A549 (cell line): Measurements from ENCODE around the gene EHBP1. TPM values are rescaled to one million over a fixed set of nuclear protein-coding genes. Genes with fewer than 3 reads are reported as not detected.

Source experiments
- ATAC-seq, 2 experiments: fragments of 200-7000 bp in 1 of 2; fragments of >200 bp in 1 of 2; cut with Nextera tagmentation in 1 of 2; cut with Tn5 transposase in 1 of 2; 3 replicates each; pipeline versions ENCODE4 v1.8.0 to v1.9.1; 2018 to 2020; ENCODE audit warnings: mild to moderate bottlenecking in 1 of 2, moderate library complexity in 1 of 2
- CTCF ChIA-PET: fragments of 300-600 bp; sonication (Branson Sonifier 250); formaldehyde crosslinking; extraction: SDS; loops from one replicate; lab custom pipeline; 2021; ENCODE audit warnings: antibody characterized with exemption, inconsistent platforms; lab: Yijun Ruan, JAX
- POLR2A ChIA-PET: fragments of 350-600 bp; formaldehyde crosslinking; extraction: SDS; loops from one replicate; lab custom pipeline; 2021; ENCODE audit warnings: antibody characterized with exemption, inconsistent platforms; lab: Yijun Ruan, JAX
- DNase-seq, 2 experiments: peaks; one replicate each; pipeline versions ENCODE4 v3.0.0 to v3.0.0-alpha.2; 2011 to 2016; ENCODE audit warnings: low read depth in 1 of 2, low spot score in 1 of 2
- FAIRE-seq: peaks from 2 replicates; lab custom pipeline; 2011; peaks lifted over from hg19 to GRCh38; lab: Jason Lieb, UNC
- H3K27ac ChIP-seq, 2 experiments: fragments of >200 bp; sonication (Bioruptor Twin); formaldehyde crosslinking; 3 replicates each; pipeline ENCODE4 v1.5.1; 2016 to 2017
- H3K4me1 ChIP-seq: fragments of >200 bp; sonication (Bioruptor Twin); formaldehyde crosslinking; 3 replicates; pipeline ENCODE4 v1.6.1; 2016
- H3K4me2 ChIP-seq: fragments of >200 bp; sonication (Bioruptor Twin); formaldehyde crosslinking; 3 replicates; pipeline ENCODE4 v1.6.1; 2016
- H3K4me3 ChIP-seq: fragments of >200 bp; sonication (Bioruptor Twin); formaldehyde crosslinking; 3 replicates; pipeline ENCODE4 v1.5.1; 2016
- H3K9me3 ChIP-seq: fragments of >200 bp; sonication (Bioruptor Twin); formaldehyde crosslinking; 3 replicates; pipeline ENCODE4 v1.6.1; 2016
- ATOH8 ChIP-seq: fragments of 250-450 bp; sonication (Bioruptor Pico); IDR thresholded peaks from 2 replicates; pipeline ENCODE4 v1.5.0; 2020; ENCODE audit warnings: low read depth, mild to moderate bottlenecking, moderate library complexity
- BCL3 ChIP-seq: fragments of >200 bp; sonication (Bioruptor Twin); formaldehyde crosslinking; IDR thresholded peaks from 3 replicates; pipeline ENCODE4 v1.6.1; 2016
- CEBPB ChIP-seq, 2 experiments: fragments of >200 bp in 1 of 2; sonication (Bioruptor Twin) in 1 of 2; formaldehyde crosslinking in 1 of 2; IDR thresholded peaks; 2 replicates each; pipeline ENCODE4 v1.6.1; 2012 to 2016
- E2F6 ChIP-seq: IDR thresholded peaks from 2 replicates; pipeline ENCODE4 v1.6.1; 2012; ENCODE audit warnings: low read depth, borderline replicate concordance
- ESRRA ChIP-seq: fragments of 150-350 bp; IDR thresholded peaks from 2 replicates; pipeline ENCODE4 v1.6.1; 2014; ENCODE audit warnings: mild to moderate bottlenecking, low read length, borderline replicate concordance
- FOXS1 ChIP-seq: fragments of 250-450 bp; sonication (Bioruptor Pico); IDR thresholded peaks from 2 replicates; pipeline ENCODE4 v1.5.0; 2020; ENCODE audit warnings: mild to moderate bottlenecking, moderate library complexity
- HDAC2 ChIP-seq: fragments of 200-600 bp; sonication (generic); IDR thresholded peaks from 2 replicates; pipeline ENCODE4 v1.6.1; 2016
- HES2 ChIP-seq: fragments of >200 bp; sonication (Bioruptor Twin); formaldehyde crosslinking; IDR thresholded peaks from 2 replicates; pipeline ENCODE4 v1.6.1; 2016
- HMGXB4 ChIP-seq: fragments of 250-450 bp; sonication (Bioruptor Pico); IDR thresholded peaks from 2 replicates; pipeline ENCODE4 v1.5.0; 2021; ENCODE audit warnings: mild to moderate bottlenecking, moderate library complexity, borderline replicate concordance
- HOXB13 ChIP-seq: fragments of 250-450 bp; sonication (Bioruptor Pico); IDR thresholded peaks from 2 replicates; pipeline ENCODE4 v1.5.0; 2020; ENCODE audit warnings: low read depth, mild to moderate bottlenecking, moderate library complexity
- KDM5A ChIP-seq: fragments of 200-600 bp; sonication (generic); IDR thresholded peaks from 2 replicates; pipeline ENCODE4 v1.6.1; 2016; ENCODE audit warnings: antibody characterized with exemption, mild to moderate bottlenecking
- POLR2AphosphoS2 ChIP-seq: conservative IDR thresholded peaks from 2 replicates; pipeline ENCODE4 v1.6.1; 2012; ENCODE audit warnings: low read length, improper control_type of control experiment, inconsistent platforms
- RAD21 ChIP-seq, 2 experiments: fragments of >200 bp in 1 of 2; sonication (Bioruptor Twin) in 1 of 2; formaldehyde crosslinking in 1 of 2; IDR thresholded peaks in 1 of 2; conservative IDR thresholded peaks in 1 of 2; 2 replicates in 1 of 2; 3 replicates in 1 of 2; pipeline ENCODE4 v1.6.1; 2012 to 2018; ENCODE audit warnings: inconsistent platforms in 1 of 2
- REST ChIP-seq: fragments of 200-600 bp; sonication (generic); IDR thresholded peaks from 2 replicates; pipeline ENCODE4 v1.6.1; 2016; ENCODE audit warnings: antibody characterized with exemption, mild to moderate bottlenecking, moderate library complexity
- TFCP2L1 ChIP-seq: fragments of 250-450 bp; sonication (Bioruptor Pico); IDR thresholded peaks from 2 replicates; pipeline ENCODE4 v1.5.0; 2021; ENCODE audit warnings: mild to moderate bottlenecking
- ZFP36 ChIP-seq: fragments of 450-650 bp; IDR thresholded peaks from 2 replicates; pipeline ENCODE4 v1.6.1; 2014; ENCODE audit warnings: borderline replicate concordance; ENCODE audit not compliant: partially characterized antibody
- ZSCAN20 ChIP-seq: fragments of 250-450 bp; sonication (Bioruptor Pico); IDR thresholded peaks from 2 replicates; pipeline ENCODE4 v1.8.0; 2022; ENCODE audit warnings: mild to moderate bottlenecking, moderate library complexity
- WGBS: methylation state at CpG from one replicate; pipeline ENCODE4 v1.1.6; 2017; ENCODE audit errors: missing lambda C conversion rate; 5-methylcytosine and 5-hydroxymethylcytosine counted together
- polyA plus RNA-seq, 4 experiments: library from polyadenylated mRNA; depleted of rRNA in 3 of 4; stranded (reverse); fragments of >200 nt; fragmentation: RNase III in 1 of 4; extraction: RNeasy Plus Mini Kit Qiagen cat#74134 plus additional on column Dnase treatment in 1 of 4; gene quantifications; 2 replicates in 3 of 4; 3 replicates in 1 of 4; pipeline ENCODE4 v1.2.3, GENCODE V29; 2011 to 2017

Gene EHBP1
- polyA plus RNA-seq, 2 of the 4 experiments (the other 2 are of a cell fraction), result 65.7 to 204 TPM

- H3K4me3 ChIP-seq, result no peak overlapping the region
- ATAC-seq, result no peak; a peak in 1 of 6 replicates
- peaks cover 42% of the 10 kb centered on the region for H3K4me1 ChIP-seq
- no peak for TF ChIP-seq ATOH8
- no peak for DNase-seq
- H3K27ac ChIP-seq, result peak overlapping the region in 1 of 2 experiments; percentile 45; a peak in 3 of 6 replicates
- FAIRE-seq, result no peak
- ChIA-PET CTCF (no interaction called here), POLR2A (no interaction called here)
- H3K9me3 ChIP-seq, result peaks cover 18% of the 10 kb centered on the region
- H3K4me2 ChIP-seq, result peak overlapping the region; percentile 7
- WGBS, result 96% methylated on average over 1 of the region's 1 CpG
Observed at GRCh38 chr2:62733546-62733945, 28.0 kb downstream of the EHBP1 start.

GRCh38 chr2:62736899-62737559 lies 31.5 kb downstream of the EHBP1 start:
- H3K4me1 ChIP-seq, result peaks cover 69% of the 10 kb centered on the region
- peaks cover 2% of the 10 kb centered on the region; the same call in 2 of the 3 replicates for H3K9me3 ChIP-seq
- ATAC-seq (no peak), FAIRE-seq (no peak), DNase-seq (no peak)
- no peak overlapping the region for H3K4me3 ChIP-seq
- POLR2A ChIA-PET, result no interaction called here
- peak overlapping the region in 1 of 2 experiments; percentile 34; a peak in 3 of 6 replicates for H3K27ac ChIP-seq
- TF ChIP-seq ZSCAN20, result no peak
- TF ChIP-seq HDAC2, result no peak
- TF ChIP-seq POLR2AphosphoS2, result no peak
- no peak for TF ChIP-seq ESRRA
- no peak overlapping the region for H3K4me2 ChIP-seq
- CTCF ChIA-PET, result interaction anchor here (0.8 to 1.2 kb wide), 4 partner anchors 36 to 280 kb away, joined by 3 to 7 read pairs (median 3); no protein-coding TSS in a partner anchor
- 91% methylated on average over 6 of the region's 6 CpGs for WGBS

GRCh38 chr2:62738981-62739936 lies 33.7 kb downstream of the EHBP1 start:
- Histone ChIP-seq H3K27ac (peak overlapping the region; percentile 46 to 57; a peak in 5 of 6 replicates), H3K9me3 (no peaks in the 10 kb centered on the region), H3K4me2 (peak overlapping the region; percentile 50), H3K4me3 (no peak overlapping the region), H3K4me1 (peaks cover 78% of the 10 kb centered on the region)
- ChIA-PET CTCF (interaction anchor here (1.2 to 3.5 kb wide), 3 partner anchors 13 to 282 kb away, joined by 3 to 10 read pairs (median 4); no protein-coding TSS in a partner anchor), POLR2A (no interaction called here)
- FAIRE-seq, result no peak
- no peak for ATAC-seq
- 50% methylated on average over 2 of the region's 2 CpGs for WGBS
- DNase-seq, result no peak
- TF ChIP-seq HES2, result no peak
- no peak for TF ChIP-seq ZFP36
- no peak for TF ChIP-seq ATOH8
- TF ChIP-seq TFCP2L1 (CRISPR knock-in tag), result no peak
- TF ChIP-seq HDAC2, result no peak
- TF ChIP-seq HOXB13 (CRISPR knock-in tag), result no peak
- TF ChIP-seq CEBPB (IDR thresholded peaks at IDR 0.05), result no peak; a peak in 1 of 4 replicates
- TF ChIP-seq REST, result no peak
- TF ChIP-seq RAD21 (conservative IDR thresholded peaks at IDR 0.05 in 1 of 2, IDR thresholded peaks at IDR 0.05 in 1 of 2), result no peak
- no peak for TF ChIP-seq HMGXB4 (CRISPR knock-in tag)
- no peak for TF ChIP-seq E2F6
- TF ChIP-seq KDM5A, result no peak
- TF ChIP-seq FOXS1, result no peak
- TF ChIP-seq BCL3, result no peak
